ENCODE results near the gene WDFY1. TPM values are rescaled to one million over a fixed set of nuclear protein-coding genes. Genes with fewer than 3 reads are reported as not detected.
"Not testable (repeated sequence)": the region's sequence is repeated elsewhere in the genome, so short reads cannot be mapped to it uniquely, and the experiment has no call there.

The WDFY1 gene
- total RNA-seq, 1 donor from 2014 or later, result 79.6 TPM

DNA sequence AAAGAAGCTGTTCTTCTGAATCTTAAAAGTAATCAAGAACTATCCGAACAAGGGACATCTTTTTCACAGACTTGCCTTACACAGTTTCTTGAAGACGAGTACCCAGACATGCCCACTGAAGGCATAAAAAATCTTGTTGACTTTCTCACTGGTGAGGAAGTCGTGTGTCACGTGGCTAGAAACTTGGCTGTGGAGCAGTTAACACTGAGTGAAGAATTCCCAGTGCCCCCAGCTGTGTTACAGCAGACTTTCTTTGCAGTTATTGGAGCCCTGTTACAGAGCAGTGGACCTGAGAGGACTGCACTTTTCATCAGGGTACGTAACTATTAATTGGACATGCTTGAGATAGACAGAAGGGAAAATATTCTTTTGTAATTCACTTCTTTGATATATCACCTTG is 14.6 kb upstream of the WDFY1 start:
- DNase-seq (ENCODE audit: extremely low read depth, low read depth, low spot score), result no peak

- no peak for DNase-seq (ENCODE audit: extremely low read depth, low read depth, low spot score)
Observed at GRCh38 chr2:223957092-223957851, 12.1 kb upstream of the WDFY1 start, which contains the start of gene MRPL44. Gene MRPL44, plus strand, starts transcription at chr2:223957463. Its CDS starts 10 bp downstream, at chr2:223957473.

GRCh38 chr2:223956300-223956699 is 11.2 kb upstream of the WDFY1 start:
- DNase-seq (ENCODE audit: extremely low read depth, low read depth, low spot score), result no peak

DNA sequence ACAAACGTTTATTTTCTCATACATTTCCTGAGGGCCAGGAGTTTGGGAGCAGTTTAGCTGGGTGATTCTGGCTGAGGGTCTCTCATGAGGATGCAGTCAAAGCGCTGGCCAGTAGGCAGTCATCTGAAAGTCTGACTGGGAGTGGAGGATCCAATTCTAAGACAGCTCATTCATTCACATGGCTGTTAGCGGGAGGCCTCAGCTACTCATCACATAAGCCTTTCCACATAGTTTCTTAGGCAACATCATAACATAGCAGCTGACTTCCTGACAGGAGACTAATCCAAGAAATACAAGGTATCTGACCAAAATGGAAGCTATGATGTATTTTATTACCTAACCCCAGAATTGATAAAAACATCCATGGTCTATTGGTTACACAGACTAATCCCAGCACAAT is 9.3 kb upstream of the WDFY1 start:
- no peak for DNase-seq (ENCODE audit: extremely low read depth, low read depth, low spot score)

DNA sequence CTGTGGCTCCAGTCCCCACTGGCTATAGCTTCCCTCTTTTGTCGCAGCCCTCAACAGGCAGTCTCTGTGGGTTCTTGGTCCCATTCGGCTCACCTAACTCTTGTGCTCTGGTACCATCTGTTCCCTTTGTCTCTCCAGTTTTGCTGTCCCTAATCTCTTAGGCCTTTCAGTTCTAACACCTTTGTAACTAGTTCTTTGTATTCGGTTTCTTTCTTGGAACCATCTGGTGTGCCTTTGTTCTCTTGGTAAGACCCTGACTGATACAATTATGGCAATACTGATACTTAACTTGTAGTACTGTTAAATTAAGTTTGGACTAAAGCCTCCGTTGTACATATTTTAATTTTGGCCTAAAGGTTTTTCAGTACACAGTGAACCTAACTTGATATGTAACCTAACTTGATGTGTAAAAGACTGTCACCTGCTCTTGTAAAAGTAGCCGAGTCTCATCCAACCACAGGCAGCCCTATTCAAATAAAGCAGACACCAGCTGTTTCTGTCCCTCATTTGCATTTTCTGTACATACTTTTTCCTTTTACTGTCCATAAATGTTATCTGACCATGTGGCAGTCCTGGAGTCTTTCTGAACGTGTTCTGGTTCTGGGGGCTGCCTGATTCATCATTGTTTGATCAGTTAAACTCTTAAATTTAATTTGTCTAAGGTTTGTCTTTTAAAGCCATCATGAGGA is 7.3 kb upstream of the WDFY1 start:
- DNase-seq (ENCODE audit: extremely low read depth, low read depth, low spot score), result no peak

- DNase-seq (ENCODE audit: extremely low read depth, low read depth, low spot score), result no peak
Observed at GRCh38 chr2:223950448-223951347, 5.6 kb upstream of the WDFY1 start.

- no peak for DNase-seq (ENCODE audit: extremely low read depth, low read depth, low spot score)
Observed at GRCh38 chr2:223949241-223949840, 4.2 kb upstream of the WDFY1 start.

DNA sequence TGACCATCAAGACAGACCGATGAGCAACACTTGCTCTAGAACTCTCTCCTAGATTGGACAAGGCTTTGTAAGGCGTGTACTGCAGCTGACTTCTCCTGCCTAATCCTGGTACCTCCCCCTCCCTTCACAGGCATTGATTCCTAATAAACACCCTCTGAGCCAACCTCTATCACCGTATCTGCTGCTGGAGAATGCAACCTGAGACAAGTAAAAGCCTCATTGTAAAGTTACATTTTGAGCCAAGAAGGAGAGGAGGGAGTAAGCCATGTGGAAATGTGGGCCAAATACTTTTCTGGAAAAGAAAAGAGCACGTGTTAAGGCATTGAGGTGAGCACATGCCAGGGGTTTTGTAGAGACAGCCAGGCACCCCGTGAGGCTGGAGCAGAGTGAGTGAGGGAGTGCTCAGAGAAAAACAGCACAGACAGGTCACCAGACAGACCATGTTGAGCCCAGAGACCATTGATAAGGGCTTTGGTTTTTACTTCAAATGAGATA is 2.6 kb upstream of the WDFY1 start:
- DNase-seq (ENCODE audit: extremely low read depth, low read depth, low spot score), result no peak

- DNase-seq (ENCODE audit: extremely low read depth, low read depth, low spot score), result no peak
Observed at GRCh38 chr2:223945755-223946154, 620 bp upstream of the WDFY1 start.

DNA sequence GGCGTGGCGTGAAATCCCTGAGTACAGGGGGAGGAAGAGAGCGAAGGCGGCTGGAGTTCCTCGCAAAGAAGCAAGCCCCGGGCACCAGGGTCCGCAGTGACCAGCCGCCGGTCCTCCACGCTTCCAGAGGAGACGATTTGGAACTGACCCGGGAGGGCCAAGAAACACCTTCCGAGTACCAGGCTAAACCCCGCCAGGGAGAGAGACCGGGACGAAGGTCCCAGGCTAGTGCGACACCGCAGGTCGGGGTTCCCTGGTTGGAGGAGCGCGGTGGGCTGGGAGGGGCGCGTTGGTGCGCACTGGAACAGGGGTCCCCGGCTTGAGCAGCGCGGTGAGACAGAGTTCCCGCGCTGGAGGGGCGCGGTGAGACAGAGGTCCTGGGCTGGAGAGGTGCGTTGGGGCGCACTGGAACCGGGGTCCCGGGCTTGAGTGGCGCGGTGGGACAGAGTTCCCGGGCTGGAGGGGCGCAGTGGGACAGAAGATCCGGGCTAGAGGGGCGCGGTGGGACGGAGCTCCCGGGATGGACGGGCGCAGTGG is 901 bp downstream of the WDFY1 start:
- no peak for DNase-seq (ENCODE audit: extremely low read depth, low read depth, low spot score)

DNA sequence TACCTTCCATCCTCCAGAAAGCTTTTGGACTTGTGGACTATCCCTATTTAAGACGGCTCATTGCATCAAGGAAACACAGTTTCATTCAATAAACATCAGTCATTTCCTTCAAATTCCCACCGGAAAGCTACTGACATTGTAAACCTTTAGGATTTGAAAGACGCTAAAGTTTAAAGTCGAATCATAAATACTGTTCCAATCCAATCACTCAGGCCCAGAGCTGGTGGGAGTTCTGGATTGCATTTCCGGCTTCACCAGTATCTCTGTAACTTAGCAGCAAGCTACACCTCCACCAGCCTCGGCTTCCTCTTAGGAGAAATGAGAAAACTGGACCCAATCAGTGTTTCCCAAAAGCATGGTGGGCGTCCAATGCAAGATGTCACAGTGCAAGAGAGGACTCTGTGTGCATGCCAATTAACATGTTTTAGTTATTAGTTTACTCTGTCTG is 1.6 kb downstream of the WDFY1 start:
- DNase-seq (ENCODE audit: extremely low read depth, low read depth, low spot score), result peak; percentile 74

DNA sequence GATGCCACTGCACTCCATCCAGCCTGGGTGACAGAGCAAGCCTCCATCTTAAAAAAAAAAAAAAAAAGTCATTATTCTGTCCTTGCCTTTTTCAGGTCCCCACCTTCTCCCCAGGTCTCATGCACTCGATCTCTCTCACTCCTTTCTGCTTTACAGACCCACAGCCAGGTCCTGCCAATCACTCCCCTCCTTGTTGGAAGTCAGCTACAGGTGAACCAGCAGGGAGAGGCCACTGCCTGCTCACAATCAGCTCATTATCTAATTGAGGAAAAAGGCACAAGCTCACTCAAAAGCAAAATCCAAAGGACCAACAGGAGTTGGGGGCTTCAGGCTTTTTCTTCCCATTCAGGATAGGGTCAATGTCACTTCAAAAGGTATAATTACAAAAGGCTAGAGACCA is 2.0 kb downstream of the WDFY1 start:
- DNase-seq (ENCODE audit: extremely low read depth, low read depth, low spot score), result no peak

GRCh38 chr2:223941579-223942277 is 3.4 kb downstream of the WDFY1 start:
- DNase-seq (ENCODE audit: extremely low read depth, low read depth, low spot score), result no peak

DNA sequence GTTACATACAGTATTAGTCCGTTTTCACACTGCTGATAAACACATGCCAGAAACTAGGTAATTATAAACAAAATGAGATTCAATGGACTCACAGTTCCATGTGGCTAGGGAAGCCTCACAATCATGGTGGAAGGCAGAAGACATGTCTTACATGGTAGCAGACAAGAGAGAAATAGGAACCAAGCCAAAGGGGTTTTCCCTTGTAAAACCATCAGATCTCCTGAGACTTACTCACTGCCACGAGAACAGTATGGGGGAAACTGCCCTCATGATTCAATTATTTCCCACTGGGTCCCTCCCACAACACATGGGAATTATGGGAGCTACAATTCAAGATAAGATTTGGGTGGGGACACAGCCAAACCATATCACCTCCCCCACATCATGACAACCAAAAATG is 5.7 kb downstream of the WDFY1 start:
- not testable (repeated sequence) for DNase-seq (ENCODE audit: extremely low read depth, low read depth, low spot score)

DNA sequence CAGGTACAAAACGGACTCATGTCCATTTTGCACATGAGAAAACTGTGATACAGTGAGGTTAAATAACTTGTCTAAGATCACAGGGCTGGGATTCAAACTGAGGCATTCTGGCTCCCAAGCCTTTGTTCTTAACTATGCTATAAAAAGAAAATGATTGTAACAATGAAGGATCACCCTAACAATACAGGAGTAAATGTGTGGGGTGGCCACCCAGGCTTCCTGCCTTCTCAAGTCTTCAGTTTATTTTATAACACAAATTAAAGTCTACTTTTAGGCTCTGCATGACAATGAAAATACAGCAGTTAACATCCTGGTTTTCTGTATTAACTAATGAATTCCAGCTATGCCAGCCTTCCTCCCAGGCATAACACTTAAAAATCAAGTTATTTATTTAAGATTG is 7.6 kb downstream of the WDFY1 start:
- no peak for DNase-seq (ENCODE audit: extremely low read depth, low read depth, low spot score)

DNA sequence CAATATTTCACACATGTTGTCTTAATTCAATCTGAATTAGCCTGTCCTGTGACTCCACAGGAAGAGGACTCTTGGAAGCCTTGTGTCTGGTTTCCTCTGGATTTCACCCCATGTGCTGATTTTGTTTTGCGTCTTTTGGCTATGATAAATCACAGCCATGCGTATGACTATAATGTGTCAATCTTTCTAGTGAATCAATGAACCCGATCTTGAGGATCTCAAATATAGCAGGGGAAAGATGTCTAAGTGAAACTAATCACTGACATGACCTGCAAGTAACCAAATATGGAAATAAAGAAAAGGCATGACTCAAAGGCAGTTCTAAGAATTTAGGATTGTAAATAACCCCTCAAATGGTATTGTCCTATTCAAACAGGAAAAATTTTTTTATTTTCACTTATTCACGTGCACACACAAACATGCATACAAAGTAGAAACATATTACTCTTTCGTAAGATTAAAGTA is 8.2 kb downstream of the WDFY1 start:
- DNase-seq (ENCODE audit: extremely low read depth, low read depth, low spot score), result no peak

DNA sequence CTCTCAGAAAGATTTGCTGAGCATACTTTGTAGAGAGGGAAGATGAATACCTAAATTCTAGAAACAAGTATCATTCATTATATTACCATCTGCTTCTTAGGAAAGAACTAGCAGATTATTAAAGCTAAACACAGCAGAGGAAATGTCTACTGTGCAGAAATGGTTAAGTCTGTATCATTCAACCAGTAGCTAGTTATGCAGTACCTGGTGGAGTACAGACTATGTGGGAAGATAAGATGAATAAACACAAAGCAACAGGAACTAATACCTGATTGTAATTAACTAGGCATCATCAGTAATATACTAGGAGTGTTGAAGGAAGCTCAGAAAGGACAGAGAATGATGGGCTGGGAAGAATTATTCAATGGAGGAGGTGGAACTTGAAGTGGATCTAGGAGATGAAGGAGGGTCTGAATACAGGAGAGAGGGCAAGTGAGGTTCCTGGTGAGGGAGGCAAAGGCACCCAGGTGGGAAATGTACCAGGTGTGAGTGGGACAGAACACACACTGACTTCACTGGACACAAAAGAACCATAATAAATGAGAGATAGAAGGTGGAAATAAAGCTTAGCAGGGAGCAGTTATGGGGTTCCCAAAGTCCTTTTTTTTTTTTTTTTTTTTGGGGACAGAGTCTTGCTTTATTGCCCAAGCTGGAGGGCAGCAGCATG is 9.5 kb downstream of the WDFY1 start:
- no peak for DNase-seq (ENCODE audit: extremely low read depth, low read depth, low spot score)

DNA sequence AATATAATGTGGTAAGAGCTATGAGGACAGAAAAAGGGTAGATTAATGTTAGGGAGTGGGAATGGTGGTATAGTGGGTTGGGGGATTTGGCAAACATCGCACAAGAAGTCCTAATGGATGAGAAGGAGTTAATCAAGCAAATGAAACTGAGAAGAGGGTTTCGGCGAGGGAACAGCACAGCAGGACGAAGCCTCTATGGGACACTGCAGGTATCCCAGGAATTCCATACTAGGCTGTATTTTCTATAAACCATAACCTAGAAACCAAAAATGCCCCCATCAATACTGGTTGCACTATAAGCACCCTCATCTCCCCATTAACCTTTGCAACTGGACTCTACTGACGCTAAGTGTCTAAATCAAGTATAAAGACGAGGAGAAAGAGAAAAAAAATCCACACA is 10.3 kb downstream of the WDFY1 start:
- no peak for DNase-seq (ENCODE audit: extremely low read depth, low read depth, low spot score)
